Aortic smooth muscle cell (primary cell): ENCODE measurements around the gene GDI2. TPM values are rescaled to one million over a fixed set of nuclear protein-coding genes. Genes with fewer than 3 reads are reported as not detected.

ENCODE experiments used
- total RNA-seq: library from RNA; depleted of rRNA; stranded (reverse); fragments of >200 nt; gene quantifications from 2 replicates; pipeline ENCODE4 v1.2.3, GENCODE V29; 2014

GDI2 gene
- 465 and 503 TPM in 2 replicates for total RNA-seq

DNA sequence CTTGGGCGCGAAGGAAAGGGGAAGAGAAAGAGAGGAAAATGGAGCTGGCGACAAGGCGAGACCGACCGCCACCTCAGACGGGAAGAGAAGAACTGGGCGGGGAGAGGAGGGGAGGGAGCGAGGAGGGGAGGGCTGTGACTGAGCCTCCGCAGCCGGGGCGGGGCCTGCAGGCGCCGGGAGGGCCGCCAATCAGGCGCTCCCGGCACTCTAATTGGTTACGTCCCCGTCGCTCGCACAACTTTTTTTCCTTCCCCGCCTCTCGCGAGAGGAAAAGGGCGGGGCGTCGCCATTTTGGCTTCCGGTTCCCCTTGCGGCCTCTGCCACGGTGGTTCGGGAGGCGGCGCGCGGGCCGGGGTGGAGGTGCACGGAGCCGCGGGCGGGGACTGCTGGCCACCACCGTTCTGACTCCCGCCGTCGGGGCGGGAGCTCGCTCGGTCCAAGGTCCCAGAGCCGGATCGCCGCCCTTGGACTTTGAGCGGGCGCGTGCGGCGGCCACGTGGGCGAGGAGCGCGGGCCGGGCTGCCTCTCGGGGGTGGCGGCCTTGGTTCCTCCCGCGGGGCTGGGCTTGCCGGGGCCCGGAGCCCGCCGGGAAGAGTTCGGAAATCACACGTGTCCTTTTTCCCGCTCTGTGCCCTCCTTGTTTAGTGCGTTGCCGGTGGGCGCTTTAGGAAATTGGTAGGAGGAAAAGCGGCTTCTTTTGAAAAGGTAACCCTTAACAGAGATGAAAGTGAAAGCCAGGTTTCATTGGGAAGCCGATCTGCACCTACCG lies at the start of gene GDI2:
Gene GDI2 (minus strand): TSS at position 94 of the 769 bp plus-strand sequence. CDS start 176 bp downstream, outside the sequence.

Other genes starting within 250 kb of the GDI2 start
- 9.2 and 9.8 TPM in 2 replicates for gene ASB13, start 146.8 kb downstream of the GDI2 start, total RNA-seq
- 54.6 and 64.7 TPM in 2 replicates for gene TASOR2, start 128.6 kb downstream of the GDI2 start, total RNA-seq
- gene ANKRD16, start 76.5 kb upstream of the GDI2 start, total RNA-seq = 6.8 and 9.1 TPM in 2 replicates
- gene FBH1, start 76.8 kb upstream of the GDI2 start, total RNA-seq = 109 and 137 TPM in 2 replicates
- 5.7 and 7.3 TPM in 2 replicates for gene IL15RA, start 164.1 kb upstream of the GDI2 start, total RNA-seq
- gene IL2RA, start 248.9 kb upstream of the GDI2 start, total RNA-seq = not detected in 2 replicates